Upper lobe of right lung (tissue), 1 donor: ENCODE results near the gene CLCN2. TPM values are rescaled to one million over a fixed set of nuclear protein-coding genes. Genes with fewer than 3 reads are reported as not detected.

Experiments
- ATAC-seq: fragments of 200-7000 bp; cut with Tn5 transposase; one replicate; pipeline ENCODE4 v1.9.1; 2020; ENCODE audit warnings: mild to moderate bottlenecking, moderate library complexity
- DNase-seq: peaks from one replicate; pipeline ENCODE4 v3.0.0-alpha.2; 2020
- H3K27ac ChIP-seq: fragments of 200-600 bp; one replicate; pipeline ENCODE4 v1.8.0; 2022
- H3K27me3 ChIP-seq: fragments of 200-600 bp; one replicate; pipeline ENCODE4 v1.8.0; 2022; ENCODE audit warnings: mild to moderate bottlenecking
- H3K36me3 ChIP-seq: fragments of 200-600 bp; one replicate; pipeline ENCODE4 v1.8.0; 2022
- H3K4me1 ChIP-seq: fragments of 200-600 bp; one replicate; pipeline ENCODE4 v1.8.0; 2022
- H3K4me3 ChIP-seq: fragments of 200-600 bp; one replicate; pipeline ENCODE4 v1.8.0; 2022; ENCODE audit warnings: mild to moderate bottlenecking
- H3K9me3 ChIP-seq: fragments of 200-600 bp; one replicate; pipeline ENCODE4 v1.8.0; 2022
- CTCF ChIP-seq: fragments of 200-600 bp; IDR thresholded peaks from one replicate; pipeline ENCODE4 v1.8.0; 2022; ENCODE audit warnings: antibody characterized with exemption
- intact Hi-C: fragments of 100-400 bp; cut with DNase I; formaldehyde crosslinking; loops from one replicate; pipeline ENCODE4 v1.11.0; 2022
- total RNA-seq: library from RNA; stranded (reverse); fragmentation: NEBNext Ultra II Directional; extraction: Animal tissue kit (Norgen Biotek cat#: 25700); gene quantifications from one replicate; pipeline ENCODE4 v1.2.1, GENCODE V29; 2021
- donor health status: DM: no; HTN: yes; CAD: no; lungs with severe emphysema.

Gene CLCN2
- total RNA-seq, 1 donor from 2014 or later: 3.8 TPM

- no peak for DNase-seq
- no peak for ATAC-seq
- Histone ChIP-seq H3K4me1 (peaks cover 2% of the 10 kb centered on the region), H3K27ac (no peak overlapping the region), H3K4me3 (no peak overlapping the region), H3K9me3 (no peaks in the 10 kb centered on the region), H3K36me3 (no peaks in the 10 kb centered on the region), H3K27me3 (no peaks in the 10 kb centered on the region)
- TF ChIP-seq CTCF: no peak
- intact Hi-C loops: no loop called here
Observed at GRCh38 chr3:184355261-184356040, 6.0 kb downstream of the CLCN2 start.

GRCh38 chr3:184354754-184355153 is 6.7 kb downstream of the CLCN2 start:
- ATAC-seq: no peak
- H3K27me3 ChIP-seq: no peaks in the 10 kb centered on the region
- no peak overlapping the region for H3K27ac ChIP-seq
- no peaks in the 10 kb centered on the region for H3K9me3 ChIP-seq
- H3K4me3 ChIP-seq: no peak overlapping the region
- H3K4me1 ChIP-seq: no peaks in the 10 kb centered on the region
- DNase-seq: no peak
- TF ChIP-seq CTCF: no peak
- intact Hi-C loops: no loop called here
- H3K36me3 ChIP-seq: no peaks in the 10 kb centered on the region

GRCh38 chr3:184354121-184354728 is 7.2 kb downstream of the CLCN2 start:
- peak; percentile 79 for DNase-seq
- no peak overlapping the region for H3K27ac ChIP-seq
- intact Hi-C loops: no loop called here
- no peaks in the 10 kb centered on the region for H3K27me3 ChIP-seq
- H3K4me1 ChIP-seq: no peaks in the 10 kb centered on the region
- peak; percentile 70 for ATAC-seq
- peak; percentile 67 for TF ChIP-seq CTCF
- H3K9me3 ChIP-seq: no peaks in the 10 kb centered on the region
- no peaks in the 10 kb centered on the region for H3K36me3 ChIP-seq
- no peak overlapping the region for H3K4me3 ChIP-seq

- intact Hi-C loops: no loop called here
Observed at GRCh38 chr3:184353546-184353941, 7.9 kb downstream of the CLCN2 start.

GRCh38 chr3:184352897-184353545 is 8.4 kb downstream of the CLCN2 start:
- Histone ChIP-seq H3K36me3 (no peaks in the 10 kb centered on the region), H3K4me3 (no peak overlapping the region), H3K27me3 (no peaks in the 10 kb centered on the region), H3K4me1 (no peaks in the 10 kb centered on the region), H3K9me3 (no peaks in the 10 kb centered on the region), H3K27ac (no peak overlapping the region)
- TF ChIP-seq CTCF: no peak
- no peak for ATAC-seq
- intact Hi-C loops: no loop called here
- DNase-seq: no peak

More at GRCh38 chr3:184353546-184353941, 7.9 kb downstream of the CLCN2 start:
- Histone ChIP-seq H3K9me3 (no peaks in the 10 kb centered on the region), H3K4me1 (no peaks in the 10 kb centered on the region), H3K36me3 (no peaks in the 10 kb centered on the region), H3K27me3 (no peaks in the 10 kb centered on the region), H3K4me3 (no peak overlapping the region), H3K27ac (no peak overlapping the region)
- DNase-seq: no peak
- TF ChIP-seq CTCF: no peak
- ATAC-seq: no peak
